ENCODE measurements around the gene SDR42E2.
"Not testable (repeated sequence)": the region's sequence is repeated elsewhere in the genome, so short reads cannot be mapped to it uniquely, and the experiment has no call there.

- not testable (repeated sequence) for TF ChIP-seq CTCF (IDR thresholded peaks at IDR 0.05 in 8 of 11, conservative IDR thresholded peaks at IDR 0.05 in 3 of 11); POLR2AphosphoS5 (IDR thresholded peaks at IDR 0.05)
These were observed 33.8 kb upstream of the SDR42E2 start for GRCh38 chr16:22128537-22128936.

All from spleen (tissue), 7 donors.